A673 (cell line): ENCODE results near the gene KCNH8. TPM values are rescaled to one million over a fixed set of nuclear protein-coding genes. Genes with fewer than 3 reads are reported as not detected.

Source experiments
- BruUV-seq: library from RNA; stranded (reverse); fragments of 400-500 nt; replicated peaks from 2 replicates; lab custom pipeline; 2021; lab: Mats Ljungman, UMichigan
- CTCF ChIA-PET: fragments of 300-600 bp; sonication (Branson Sonifier 250); formaldehyde crosslinking; loops from one replicate; lab custom pipeline; 2022; ENCODE audit warnings: antibody characterized with exemption; lab: Charles Lee
- POLR2A ChIA-PET: fragments of 300-600 bp; sonication (Branson Sonifier 250); formaldehyde crosslinking; loops from one replicate; lab custom pipeline; 2022; ENCODE audit warnings: antibody characterized with exemption; ENCODE audit not compliant: low non-redundant PET; lab: Charles Lee
- DNase-seq: peaks from one replicate; pipeline ENCODE4 v3.0.0-alpha.2; 2015; ENCODE audit warnings: low spot score
- H3K27ac ChIP-seq: fragments of 200-600 bp; sonication (generic); 2 replicates; pipeline ENCODE4 v1.5.1; 2016; ENCODE audit warnings: mixed run types, low read depth, mild to moderate bottlenecking, mixed read lengths, antibody characterized with exemption, low read length; ENCODE audit not compliant: poor library complexity, severe bottlenecking
- H3K27me3 ChIP-seq: fragments of 200-600 bp; sonication (generic); replicated peaks from 2 replicates; pipeline ENCODE4 v1.6.1; 2017; ENCODE audit warnings: mixed run types, low read depth, mild to moderate bottlenecking, mixed read lengths, antibody characterized with exemption, low read length; ENCODE audit not compliant: insufficient read depth, poor library complexity
- H3K36me3 ChIP-seq: fragments of 200-600 bp; sonication (generic); 2 replicates; pipeline ENCODE4 v1.6.1; 2016; ENCODE audit warnings: mixed run types, mild to moderate bottlenecking, mixed read lengths, antibody characterized with exemption, low read length; ENCODE audit not compliant: insufficient read depth, poor library complexity, severe bottlenecking
- H3K4me1 ChIP-seq: fragments of 200-600 bp; sonication (generic); 2 replicates; pipeline ENCODE4 v1.6.1; 2017; ENCODE audit warnings: mixed run types, mild to moderate bottlenecking, mixed read lengths, antibody characterized with exemption, low read length; ENCODE audit not compliant: insufficient read depth, poor library complexity, severe bottlenecking
- H3K4me3 ChIP-seq: fragments of 200-600 bp; sonication (generic); 2 replicates; pipeline ENCODE4 v1.5.1; 2016; ENCODE audit warnings: low read depth, mixed run types, mild to moderate bottlenecking, mixed read lengths, low read length; ENCODE audit not compliant: poor library complexity, severe bottlenecking
- H3K9me3 ChIP-seq: fragments of 200-600 bp; sonication (generic); 2 replicates; pipeline ENCODE4 v1.6.1; 2016; ENCODE audit warnings: mixed run types, low read depth, mild to moderate bottlenecking, mixed read lengths, antibody characterized with exemption, low read length; ENCODE audit not compliant: poor library complexity, severe bottlenecking
- EZH2 ChIP-seq: fragments of 200-600 bp; sonication (generic); IDR thresholded peaks from 2 replicates; pipeline ENCODE4 v1.6.1; 2017; ENCODE audit warnings: borderline replicate concordance, low read depth, mild to moderate bottlenecking, mixed read lengths, antibody characterized with exemption, low read length; ENCODE audit not compliant: poor library complexity, severe bottlenecking
- intact Hi-C: fragments of 100-400 bp; cut with micrococcal nuclease; formaldehyde crosslinking; loops from one replicate; pipeline ENCODE4 v1.10.0; 2022; ENCODE audit not compliant: unreplicated experiment
- total RNA-seq: library from RNA; stranded (reverse); gene quantifications from 2 replicates; pipeline ENCODE4 v1.2.3, GENCODE V29; 2021
- TF ChIP-seq, protein P1 (sequence below): fragments of 300-800, 200-600 bp; sonication (generic); conservative IDR thresholded peaks from 2 replicates; pipeline ENCODE4 v1.5.1; 2017; ENCODE audit warnings: low read depth, mild to moderate bottlenecking, antibody characterized with exemption, low read length, moderate library complexity, mixed read lengths

The KCNH8 gene
- total RNA-seq, 1 experiment from 2014 or later, result not detected

DNA sequence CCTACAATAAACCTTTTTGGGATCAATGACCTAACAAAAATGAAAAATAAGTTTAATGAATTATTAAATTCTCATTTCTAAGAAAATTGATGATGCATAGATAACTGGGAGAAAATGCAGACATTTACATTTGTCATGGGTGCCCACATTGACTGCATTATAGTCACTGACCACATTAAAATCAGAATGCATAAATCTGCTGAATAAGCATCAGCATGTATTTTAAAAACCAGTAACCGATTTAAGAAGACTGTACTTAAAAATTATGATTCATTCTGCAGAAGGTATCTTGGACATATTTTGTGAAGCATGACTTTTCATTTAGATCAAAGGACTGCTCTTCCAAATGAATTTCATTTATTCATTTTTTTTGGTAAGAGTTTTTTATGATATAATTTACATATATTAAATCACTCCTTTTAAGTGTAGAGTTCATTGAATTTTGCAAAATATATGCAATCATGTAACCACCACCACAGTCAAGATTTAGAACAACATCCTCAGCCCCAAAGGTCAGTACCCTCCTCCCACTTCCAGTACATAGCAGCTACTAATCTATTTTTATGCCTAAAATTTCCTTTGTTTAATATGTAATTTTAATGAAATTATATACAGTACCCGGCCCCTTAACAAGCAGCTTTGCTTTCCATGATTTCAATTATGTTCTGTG is 11.8 kb downstream of the KCNH8 start:
- Histone ChIP-seq H3K9me3 (no peaks in the 10 kb centered on the region), H3K4me1 (no peaks in the 10 kb centered on the region), H3K27ac (no peak overlapping the region), H3K4me3 (no peak overlapping the region), H3K36me3 (no peaks in the 10 kb centered on the region), H3K27me3 (no peaks in the 10 kb centered on the region)
- POLR2A ChIA-PET, result no interaction called here
- no peak for DNase-seq
- no peak for TF ChIP-seq EZH2
- TF ChIP-seq, protein P1, sequence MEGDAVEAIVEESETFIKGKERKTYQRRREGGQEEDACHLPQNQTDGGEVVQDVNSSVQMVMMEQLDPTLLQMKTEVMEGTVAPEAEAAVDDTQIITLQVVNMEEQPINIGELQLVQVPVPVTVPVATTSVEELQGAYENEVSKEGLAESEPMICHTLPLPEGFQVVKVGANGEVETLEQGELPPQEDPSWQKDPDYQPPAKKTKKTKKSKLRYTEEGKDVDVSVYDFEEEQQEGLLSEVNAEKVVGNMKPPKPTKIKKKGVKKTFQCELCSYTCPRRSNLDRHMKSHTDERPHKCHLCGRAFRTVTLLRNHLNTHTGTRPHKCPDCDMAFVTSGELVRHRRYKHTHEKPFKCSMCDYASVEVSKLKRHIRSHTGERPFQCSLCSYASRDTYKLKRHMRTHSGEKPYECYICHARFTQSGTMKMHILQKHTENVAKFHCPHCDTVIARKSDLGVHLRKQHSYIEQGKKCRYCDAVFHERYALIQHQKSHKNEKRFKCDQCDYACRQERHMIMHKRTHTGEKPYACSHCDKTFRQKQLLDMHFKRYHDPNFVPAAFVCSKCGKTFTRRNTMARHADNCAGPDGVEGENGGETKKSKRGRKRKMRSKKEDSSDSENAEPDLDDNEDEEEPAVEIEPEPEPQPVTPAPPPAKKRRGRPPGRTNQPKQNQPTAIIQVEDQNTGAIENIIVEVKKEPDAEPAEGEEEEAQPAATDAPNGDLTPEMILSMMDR, result no peak
- intact Hi-C loops, result no loop called here
- CTCF ChIA-PET, result no interaction called here
- no TSS peak for BruUV-seq

DNA sequence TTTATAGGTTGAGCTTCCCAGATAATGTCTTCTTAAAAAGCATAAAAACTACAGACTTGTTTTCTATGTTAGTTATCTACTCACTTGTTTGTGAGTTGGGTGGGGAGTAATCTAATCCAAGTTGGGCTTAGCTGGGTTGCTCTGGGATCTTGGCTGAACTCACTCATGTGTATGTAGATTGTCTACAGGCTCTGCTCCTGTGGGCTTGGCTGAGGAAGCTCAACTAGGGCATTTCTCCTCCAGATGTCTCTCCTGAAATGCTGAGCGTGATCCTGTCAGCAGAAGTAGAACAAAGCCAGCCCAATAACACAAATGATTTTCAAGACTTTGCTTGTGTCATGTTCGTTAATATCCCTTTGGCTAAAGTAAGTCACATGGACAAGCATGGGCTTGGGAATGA is 17.3 kb downstream of the KCNH8 start:
- BruUV-seq, result no TSS peak
- Histone ChIP-seq H3K4me3 (no peak overlapping the region), H3K27ac (no peak overlapping the region), H3K4me1 (no peaks in the 10 kb centered on the region), H3K36me3 (no peaks in the 10 kb centered on the region), H3K9me3 (no peaks in the 10 kb centered on the region), H3K27me3 (no peaks in the 10 kb centered on the region)
- no peak for DNase-seq
- TF ChIP-seq, protein P1, result no peak
- TF ChIP-seq EZH2, result no peak
- POLR2A ChIA-PET, result no interaction called here
- intact Hi-C loops, result no loop called here
- CTCF ChIA-PET, result no interaction called here

DNA sequence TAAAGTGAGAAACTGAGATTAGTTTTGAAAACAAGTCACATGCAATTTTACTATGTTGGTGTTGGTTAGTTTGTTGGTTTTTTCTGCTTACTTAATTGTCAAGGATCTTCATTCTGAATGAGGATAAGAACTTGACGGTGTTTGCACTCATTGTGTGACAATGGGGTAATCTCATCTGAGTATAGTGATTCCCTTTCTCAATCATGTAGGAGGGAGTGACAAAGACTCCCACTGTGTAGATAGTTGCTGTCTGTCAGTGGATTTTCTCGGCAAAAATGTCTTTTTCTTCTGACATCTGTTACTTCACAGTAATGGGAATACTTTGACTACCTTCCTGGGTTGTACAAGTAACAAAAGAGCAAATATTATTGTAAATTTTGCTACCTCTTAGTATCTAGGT is 23.5 kb downstream of the KCNH8 start:
- no peak for DNase-seq
- H3K27ac ChIP-seq, result no peak overlapping the region
- intact Hi-C loops, result no loop called here
- H3K9me3 ChIP-seq, result no peaks in the 10 kb centered on the region
- TF ChIP-seq, protein P1, result no peak
- no peak for TF ChIP-seq EZH2
- no peak overlapping the region for H3K4me3 ChIP-seq
- H3K27me3 ChIP-seq, result no peaks in the 10 kb centered on the region
- BruUV-seq, result no TSS peak
- ChIA-PET CTCF (no interaction called here), POLR2A (no interaction called here)
- H3K4me1 ChIP-seq, result no peaks in the 10 kb centered on the region
- H3K36me3 ChIP-seq, result no peaks in the 10 kb centered on the region
